Measurements from ENCODE around the gene SYT4. TPM values are rescaled to one million over a fixed set of nuclear protein-coding genes. Genes with fewer than 3 reads are reported as not detected.
A peak's percentile ranks its signal among the peaks of the same experiment; 100 is the strongest.
"Not testable (repeated sequence)": the region's sequence is repeated elsewhere in the genome, so short reads cannot be mapped to it uniquely, and the experiment has no call there.

Gene SYT4
- total RNA-seq, 1 experiment from 2014 or later = not detected

- TF ChIP-seq CTCF (IDR thresholded peaks at IDR 0.05; ENCODE audit: unreplicated experiment) = no peak
- no peak overlapping the region for H3K4me3 Mint-ChIP-seq (ENCODE audit: unreplicated experiment)
- H3K27me3 Mint-ChIP-seq (ENCODE audit: insufficient read depth, unreplicated experiment) = no peaks in the 10 kb centered on the region
- POLR2A ChIA-PET = no interaction called here
- intact Hi-C loops (cut with micrococcal nuclease) = no loop called here
- no TSS peak for BruUV-seq (replicated peaks)
- peaks cover 6% of the 10 kb centered on the region for H3K4me1 Mint-ChIP-seq (ENCODE audit: insufficient read depth, unreplicated experiment)
- H3K27ac Mint-ChIP-seq (ENCODE audit: low read depth, unreplicated experiment) = no peak overlapping the region
- CTCF ChIA-PET = interaction anchor here (0.5 kb wide), 1 partner anchor 13 kb away, joined by 4 read pairs; no protein-coding TSS in a partner anchor
- H3K36me3 Mint-ChIP-seq (ENCODE audit: insufficient read depth, unreplicated experiment) = no peaks in the 10 kb centered on the region
- DNase-seq (ENCODE audit: unreplicated experiment) = no peak
- no peaks in the 10 kb centered on the region for H3K9me3 Mint-ChIP-seq (ENCODE audit: unreplicated experiment)
Measured at GRCh38 chr18:43310239-43310638, 32.9 kb upstream of the SYT4 start.

- peaks cover 9% of the 10 kb centered on the region for H3K4me1 Mint-ChIP-seq (ENCODE audit: insufficient read depth, unreplicated experiment)
- ChIA-PET POLR2A (no interaction called here), CTCF (interaction anchor here (0.6 to 0.7 kb wide), 2 partner anchors 888 to 1451 kb away, joined by 3 to 4 read pairs; no protein-coding TSS in a partner anchor)
- H3K27me3 Mint-ChIP-seq (ENCODE audit: insufficient read depth, unreplicated experiment) = no peaks in the 10 kb centered on the region
- intact Hi-C loops (cut with micrococcal nuclease) = no loop called here
- peak; percentile 70 for DNase-seq (ENCODE audit: unreplicated experiment)
- no peak overlapping the region for H3K27ac Mint-ChIP-seq (ENCODE audit: low read depth, unreplicated experiment)
- H3K4me3 Mint-ChIP-seq (ENCODE audit: unreplicated experiment) = no peak overlapping the region
- no peak for TF ChIP-seq CTCF (IDR thresholded peaks at IDR 0.05; ENCODE audit: unreplicated experiment)
- no peaks in the 10 kb centered on the region for H3K9me3 Mint-ChIP-seq (ENCODE audit: unreplicated experiment)
- BruUV-seq (replicated peaks) = no TSS peak
- H3K36me3 Mint-ChIP-seq (ENCODE audit: insufficient read depth, unreplicated experiment) = no peaks in the 10 kb centered on the region
Measured at GRCh38 chr18:43303376-43303775, 26.1 kb upstream of the SYT4 start.

- BruUV-seq (replicated peaks); DNase-seq (ENCODE audit: unreplicated experiment); H3K9me3 Mint-ChIP-seq (ENCODE audit: unreplicated experiment); H3K4me1 Mint-ChIP-seq (ENCODE audit: insufficient read depth, unreplicated experiment); H3K36me3 Mint-ChIP-seq (ENCODE audit: insufficient read depth, unreplicated experiment); CTCF ChIA-PET; H3K4me3 Mint-ChIP-seq (ENCODE audit: unreplicated experiment); H3K27ac Mint-ChIP-seq (ENCODE audit: low read depth, unreplicated experiment); POLR2A ChIA-PET; intact Hi-C loops (cut with micrococcal nuclease): not testable (repeated sequence)
- peaks cover 41% of the 10 kb centered on the region for H3K27me3 Mint-ChIP-seq (ENCODE audit: insufficient read depth, unreplicated experiment)
Measured at GRCh38 chr18:43286187-43286586, 8.9 kb upstream of the SYT4 start.

GRCh38 chr18:43283299-43283698, 6.0 kb upstream of the SYT4 start:
- peaks cover 63% of the 10 kb centered on the region for H3K27me3 Mint-ChIP-seq (ENCODE audit: insufficient read depth, unreplicated experiment)
- H3K4me3 Mint-ChIP-seq (ENCODE audit: unreplicated experiment) = no peak overlapping the region
- BruUV-seq (replicated peaks) = no TSS peak
- TF ChIP-seq CTCF (IDR thresholded peaks at IDR 0.05; ENCODE audit: unreplicated experiment) = no peak
- H3K9me3 Mint-ChIP-seq (ENCODE audit: unreplicated experiment) = peaks cover 7% of the 10 kb centered on the region
- intact Hi-C loops (cut with micrococcal nuclease) = no loop called here
- DNase-seq (ENCODE audit: unreplicated experiment) = no peak
- no peak overlapping the region for H3K27ac Mint-ChIP-seq (ENCODE audit: low read depth, unreplicated experiment)
- ChIA-PET CTCF (interaction anchor here (0.7 to 1.1 kb wide), 2 partner anchors 9 to 1201 kb away, joined by 3 read pairs; no protein-coding TSS in a partner anchor), POLR2A (no interaction called here)
- no peaks in the 10 kb centered on the region for H3K36me3 Mint-ChIP-seq (ENCODE audit: insufficient read depth, unreplicated experiment)
- no peaks in the 10 kb centered on the region for H3K4me1 Mint-ChIP-seq (ENCODE audit: insufficient read depth, unreplicated experiment)

Data from MCF 10A (cell line).